H9 (cell line): ENCODE results near the gene RNF145. TPM values are rescaled to one million over a fixed set of nuclear protein-coding genes. Genes with fewer than 3 reads are reported as not detected.

Experiments used
- DNase-seq: peaks from one replicate; pipeline ENCODE4 v3.0.0-alpha.2; 2017
- H2AFZ ChIP-seq: one replicate; pipeline ENCODE4 v1.6.1; 2013; ENCODE audit warnings: mild to moderate bottlenecking, low read length, control low read depth, moderate library complexity
- H2AK5ac ChIP-seq: 2 replicates; pipeline ENCODE4 v1.6.1; 2013; ENCODE audit warnings: low read length, control low read depth, mixed read lengths; ENCODE audit not compliant: insufficient read length
- H2BK120ac ChIP-seq: one replicate; pipeline ENCODE4 v1.6.1; 2013; ENCODE audit warnings: low read depth, mild to moderate bottlenecking, low read length, control low read depth, inconsistent platforms; ENCODE audit not compliant: poor library complexity, severe bottlenecking
- H2BK12ac ChIP-seq: 2 replicates; pipeline ENCODE4 v1.6.1; 2013; ENCODE audit warnings: low read length, control low read depth, mixed read lengths, low read depth; ENCODE audit not compliant: insufficient read length
- H2BK15ac ChIP-seq: 2 replicates; pipeline ENCODE4 v1.6.1; 2013; ENCODE audit warnings: low read depth, low read length, control low read depth
- H2BK20ac ChIP-seq: one replicate; pipeline ENCODE4 v1.6.1; 2013; ENCODE audit warnings: low read depth, mild to moderate bottlenecking, low read length, control low read depth, inconsistent platforms; ENCODE audit not compliant: poor library complexity, severe bottlenecking
- H2BK5ac ChIP-seq: 2 replicates; pipeline ENCODE4 v1.6.1; 2013; ENCODE audit warnings: low read length, control low read depth, mixed read lengths; ENCODE audit not compliant: insufficient read length
- H3K14ac ChIP-seq: 2 replicates; pipeline ENCODE4 v1.6.1; 2013; ENCODE audit warnings: low read length, control low read depth; ENCODE audit not compliant: insufficient read depth
- H3K18ac ChIP-seq: 2 replicates; pipeline ENCODE4 v1.6.1; 2013; ENCODE audit warnings: low read depth, mild to moderate bottlenecking, mixed read lengths, low read length, control low read depth; ENCODE audit not compliant: insufficient read length
- H3K23ac ChIP-seq: 2 replicates; pipeline ENCODE4 v1.6.1; 2013; ENCODE audit warnings: low read length, control low read depth, mixed read lengths, low read depth; ENCODE audit not compliant: insufficient read length
- H3K23me2 ChIP-seq: 2 replicates; pipeline ENCODE4 v1.6.1; 2013; ENCODE audit warnings: low read depth, mild to moderate bottlenecking, mixed read lengths, low read length, control low read depth; ENCODE audit not compliant: insufficient read length, poor library complexity, severe bottlenecking
- H3K27ac ChIP-seq: 2 replicates; pipeline ENCODE4 v1.5.1; 2013; ENCODE audit warnings: low read length, control low read depth, mixed read lengths, low read depth; ENCODE audit not compliant: insufficient read length
- H3K27me3 ChIP-seq: 2 replicates; pipeline ENCODE4 v1.6.1; 2013; ENCODE audit warnings: low read length, control low read depth, inconsistent platforms; ENCODE audit not compliant: insufficient read depth
- H3K4ac ChIP-seq: 2 replicates; pipeline ENCODE4 v1.6.1; 2013; ENCODE audit warnings: low read depth, mild to moderate bottlenecking, control low read depth, inconsistent platforms, low read length, moderate library complexity
- H3K4me1 ChIP-seq: 2 replicates; pipeline ENCODE4 v1.6.1; 2013; ENCODE audit warnings: low read length, control low read depth, inconsistent platforms; ENCODE audit not compliant: insufficient read depth
- H3K4me2 ChIP-seq: 2 replicates; pipeline ENCODE4 v1.6.1; 2013; ENCODE audit warnings: low read length, control low read depth, mixed read lengths; ENCODE audit not compliant: insufficient read length, insufficient read depth
- H3K56ac ChIP-seq: 2 replicates; pipeline ENCODE4 v1.6.1; 2013; ENCODE audit warnings: low read depth, mild to moderate bottlenecking, mixed read lengths, low read length, control low read depth; ENCODE audit not compliant: insufficient read length
- H3K79me1 ChIP-seq: 2 replicates; pipeline ENCODE4 v1.6.1; 2013; ENCODE audit warnings: low read depth, mild to moderate bottlenecking, moderate library complexity, low read length, control low read depth, inconsistent platforms; ENCODE audit not compliant: insufficient read depth, poor library complexity, severe bottlenecking
- H3K79me2 ChIP-seq: 2 replicates; pipeline ENCODE4 v1.6.1; 2013; ENCODE audit warnings: low read length, control low read depth, inconsistent platforms; ENCODE audit not compliant: insufficient read depth
- H3K9ac ChIP-seq: 2 replicates; pipeline ENCODE4 v1.6.1; 2013; ENCODE audit warnings: low read length, control low read depth, mixed read lengths; ENCODE audit not compliant: insufficient read length; ENCODE audit errors: extremely low read depth
- H3K9me3 ChIP-seq: one replicate; pipeline ENCODE4 v1.6.1; 2013; ENCODE audit warnings: low read depth, low read length, inconsistent platforms; ENCODE audit not compliant: control insufficient read depth
- H3T11ph ChIP-seq: one replicate; pipeline ENCODE4 v1.6.1; 2013; ENCODE audit warnings: mild to moderate bottlenecking, low read length, control low read depth, inconsistent platforms
- H4K20me1 ChIP-seq: one replicate; pipeline ENCODE4 v1.6.1; 2013; ENCODE audit not compliant: control insufficient read depth, insufficient read length, insufficient read depth
- H4K5ac ChIP-seq: 2 replicates; pipeline ENCODE4 v1.6.1; 2013; ENCODE audit warnings: low read depth, mild to moderate bottlenecking, mixed read lengths, low read length, control low read depth; ENCODE audit not compliant: insufficient read length
- H4K8ac ChIP-seq: replicated peaks from 2 replicates; pipeline ENCODE4 v1.6.1; 2013; ENCODE audit warnings: low read length, control low read depth, mixed read lengths, low read depth; ENCODE audit not compliant: insufficient read length
- H4K91ac ChIP-seq: 2 replicates; pipeline ENCODE4 v1.6.1; 2013; ENCODE audit warnings: low read depth, mild to moderate bottlenecking, moderate library complexity, mixed read lengths, low read length, control low read depth; ENCODE audit not compliant: insufficient read length
- H3K27ac Mint-ChIP-seq, 3 experiments: 2 replicates in 2 of 3; 3 replicates in 1 of 3; pipeline ENCODE4 v1.8.0; 2020 to 2021; ENCODE audit warnings: mixed read lengths in 3 of 3, mild to moderate bottlenecking in 1 of 3, moderate library complexity in 1 of 3
- H3K27me3 Mint-ChIP-seq: 2 replicates; pipeline ENCODE4 v1.8.0; 2021; ENCODE audit warnings: low read depth, mild to moderate bottlenecking, moderate library complexity, mixed read lengths
- H3K36me3 Mint-ChIP-seq, 3 experiments: 2 replicates in 2 of 3; 3 replicates in 1 of 3; pipeline ENCODE4 v1.8.0; 2020 to 2021; ENCODE audit warnings: low read depth in 3 of 3, mixed read lengths in 3 of 3; ENCODE audit not compliant: insufficient read depth in 1 of 3
- H3K4me1 Mint-ChIP-seq, 2 experiments: 2 replicates each; pipeline ENCODE4 v1.8.0; 2020; ENCODE audit warnings: mixed read lengths in 2 of 2
- H3K4me3 Mint-ChIP-seq, 2 experiments: 2 replicates in 1 of 2; 3 replicates in 1 of 2; pipeline ENCODE4 v1.8.0; 2020 to 2021; ENCODE audit warnings: mild to moderate bottlenecking in 2 of 2, mixed read lengths in 2 of 2, moderate library complexity in 1 of 2
- H3K9me3 Mint-ChIP-seq, 2 experiments: 2 replicates in 1 of 2; 3 replicates in 1 of 2; pipeline ENCODE4 v1.8.0; 2020; ENCODE audit warnings: mild to moderate bottlenecking in 2 of 2, mixed read lengths in 2 of 2, moderate library complexity in 1 of 2
- CTCF ChIP-seq: fragments of 200-600 bp; sonication (generic); conservative IDR thresholded peaks from 3 replicates; pipeline ENCODE4 v1.8.0; 2021; ENCODE audit warnings: antibody characterized with exemption, mild to moderate bottlenecking
- WGBS: extraction: QIAGEN DNeasy Blood & Tissue Kit; methylation state at CpG from one replicate; pipeline ENCODE4 v1.1.7; 2013; ENCODE audit warnings: missing lambda C conversion rate, low lambda C conversion rate, mixed read lengths; ENCODE audit not compliant: insufficient read length; ENCODE audit errors: extremely low coverage; 5-methylcytosine and 5-hydroxymethylcytosine counted together
- total RNA-seq: library from RNA; stranded (reverse); gene quantifications from 2 replicates; pipeline ENCODE4 v1.2.1, GENCODE V29; 2021

The RNF145 gene
- total RNA-seq, 1 experiment from 2014 or later = 59.1 TPM

GRCh38 chr5:159184236-159184635 is 25.1 kb downstream of the RNF145 start:
- Histone ChIP-seq H3T11ph (no peak overlapping the region), H2AFZ (no peak overlapping the region), H3K79me1 (no peaks in the 10 kb centered on the region), H2BK5ac (no peak overlapping the region), H3K9me3 (no peaks in the 10 kb centered on the region), H3K4ac (no peak overlapping the region), H3K14ac (no peak overlapping the region), H2BK120ac (no peak overlapping the region), H2BK12ac (no peak overlapping the region), H3K23me2 (no peaks in the 10 kb centered on the region), H3K9ac (no peak overlapping the region), H4K8ac (no peak overlapping the region), H4K91ac (no peak overlapping the region), H3K27me3 (no peaks in the 10 kb centered on the region), H2BK20ac (no peak overlapping the region), H3K23ac (no peak overlapping the region), H4K5ac (no peak overlapping the region), H3K18ac (no peak overlapping the region), H3K27ac (no peak overlapping the region), H2AK5ac (no peak overlapping the region), H3K4me2 (no peak overlapping the region), H3K4me1 (no peaks in the 10 kb centered on the region), H3K79me2 (no peaks in the 10 kb centered on the region), H3K56ac (no peak overlapping the region), H2BK15ac (no peak overlapping the region), H4K20me1 (no peaks in the 10 kb centered on the region)
- Mint-ChIP-seq H3K27me3 (no peaks in the 10 kb centered on the region), H3K27ac (no peak overlapping the region), H3K4me1 (peaks cover 5 to 8% of the 10 kb centered on the region in 2 experiments), H3K36me3 (peaks cover 0 to 17% (median 13%) of the 10 kb centered on the region in 3 experiments; a peak in 5 of 7 replicates), H3K9me3 (no peaks in the 10 kb centered on the region), H3K4me3 (no peak overlapping the region)
- no peak for TF ChIP-seq CTCF
- no CpG with 5 or more reads among the region's 3 CpGs for WGBS
- DNase-seq = no peak
